GM18519 (cell line): Measurements from ENCODE around the gene GIMAP7.
"Not testable (repeated sequence)": the region's sequence is repeated elsewhere in the genome, so short reads cannot be mapped to it uniquely, and the experiment has no call there.

ENCODE experiments used
- ATAC-seq: cut with Tn5 transposase; IDR thresholded peaks from one replicate; pipeline ENCODE4 v1.9.1; 2021; ENCODE audit warnings: mild to moderate bottlenecking, moderate library complexity; ENCODE audit not compliant: unreplicated experiment, low FRiP score

GIMAP7 gene

DNA sequence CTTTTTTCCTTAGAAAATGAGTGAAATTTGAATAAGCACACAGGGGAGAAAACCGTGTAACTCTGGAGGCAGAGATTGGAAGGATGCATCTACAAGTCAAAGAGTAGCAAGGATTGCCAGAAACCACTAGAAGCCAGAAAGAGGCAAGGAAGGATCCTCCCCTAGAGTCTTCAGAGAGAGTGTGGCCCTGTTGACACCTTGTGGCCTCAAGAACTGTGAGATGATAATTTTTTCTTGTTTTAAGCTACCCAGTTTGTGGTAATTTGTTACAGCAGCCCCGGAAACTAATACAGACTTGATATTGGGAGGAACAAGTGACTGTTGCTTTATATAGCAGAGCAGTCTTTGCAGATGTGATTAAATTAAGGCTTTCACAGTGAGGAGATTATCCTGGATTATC, 3.6 kb upstream of the GIMAP7 start:
- ATAC-seq = no peak

DNA sequence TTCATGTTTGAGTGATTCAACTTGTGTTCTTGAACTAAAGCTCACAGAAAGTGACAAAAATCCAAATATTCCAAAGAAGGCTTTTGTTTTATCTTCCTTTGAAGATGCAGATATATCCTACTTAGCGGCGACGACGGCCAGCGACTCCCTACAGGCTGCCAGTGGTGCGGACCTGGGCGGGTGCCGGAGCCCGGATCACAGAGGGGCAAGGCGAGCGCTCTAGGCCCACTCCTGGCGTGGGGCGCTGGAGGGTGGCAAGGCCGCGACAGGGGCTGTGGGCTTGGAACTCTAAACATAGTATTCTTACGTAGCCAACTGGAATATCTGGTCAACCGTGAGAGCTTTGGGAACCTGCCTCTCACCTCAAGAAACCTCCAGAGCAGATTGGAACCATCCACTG, 914 bp upstream of the GIMAP7 start:
- ATAC-seq = no peak

- ATAC-seq = no peak
Measured at GRCh38 chr7:150515248-150516147, 826 bp downstream of the GIMAP7 start.

- no peak for ATAC-seq
Measured at GRCh38 chr7:150516956-150517745, 2.5 kb downstream of the GIMAP7 start.

GRCh38 chr7:150519310-150519709, 4.6 kb downstream of the GIMAP7 start:
- no peak for ATAC-seq

- no peak for ATAC-seq
Measured at GRCh38 chr7:150520145-150520544, 5.5 kb downstream of the GIMAP7 start.

- not testable (repeated sequence) for ATAC-seq
Measured at GRCh38 chr7:150522931-150523330, 8.3 kb downstream of the GIMAP7 start.

DNA sequence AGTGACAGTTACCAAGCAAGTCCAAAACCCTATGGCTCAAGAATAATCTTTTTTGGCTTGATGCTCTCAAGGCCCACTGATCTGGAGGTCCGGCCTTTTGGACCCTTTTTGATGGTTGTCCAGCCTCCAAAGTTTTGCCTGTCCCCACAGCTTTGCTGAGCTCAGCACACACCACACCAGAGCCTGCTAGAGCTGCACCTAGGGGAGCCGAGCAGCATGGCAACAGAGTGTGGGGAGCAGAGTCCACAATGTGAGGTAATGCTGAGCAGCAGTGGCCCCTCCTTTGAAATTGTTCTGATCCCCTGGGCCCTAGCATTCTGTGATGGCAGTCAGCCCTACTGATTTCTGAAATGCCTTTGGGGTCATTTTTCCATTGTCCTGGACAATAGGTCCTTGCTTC, 9.3 kb downstream of the GIMAP7 start:
- ATAC-seq = no peak

DNA sequence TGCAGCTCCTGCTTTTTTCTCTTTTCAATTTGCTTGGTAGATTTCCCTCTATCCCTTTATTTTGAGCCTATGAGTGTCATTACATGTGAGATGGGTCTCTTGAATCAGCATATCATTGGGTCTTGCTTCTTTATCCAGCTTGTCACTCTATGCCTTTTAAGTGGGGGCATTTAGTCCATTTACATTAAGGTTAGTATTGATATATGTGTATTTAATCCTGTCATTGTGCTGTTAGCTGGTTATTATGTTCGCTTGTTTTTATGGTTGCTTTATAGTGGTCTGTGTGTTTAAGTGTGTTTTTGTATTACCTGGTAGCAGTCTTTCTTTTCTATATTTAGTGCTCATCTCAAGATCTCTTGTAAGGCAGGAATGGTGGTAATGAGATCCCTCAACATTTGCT, 17.0 kb downstream of the GIMAP7 start:
- no peak for ATAC-seq

- ATAC-seq = no peak
Measured at GRCh38 chr7:150538259-150538658, 23.6 kb downstream of the GIMAP7 start.

GRCh38 chr7:150553163-150553562, 38.5 kb downstream of the GIMAP7 start:
- no peak for ATAC-seq

DNA sequence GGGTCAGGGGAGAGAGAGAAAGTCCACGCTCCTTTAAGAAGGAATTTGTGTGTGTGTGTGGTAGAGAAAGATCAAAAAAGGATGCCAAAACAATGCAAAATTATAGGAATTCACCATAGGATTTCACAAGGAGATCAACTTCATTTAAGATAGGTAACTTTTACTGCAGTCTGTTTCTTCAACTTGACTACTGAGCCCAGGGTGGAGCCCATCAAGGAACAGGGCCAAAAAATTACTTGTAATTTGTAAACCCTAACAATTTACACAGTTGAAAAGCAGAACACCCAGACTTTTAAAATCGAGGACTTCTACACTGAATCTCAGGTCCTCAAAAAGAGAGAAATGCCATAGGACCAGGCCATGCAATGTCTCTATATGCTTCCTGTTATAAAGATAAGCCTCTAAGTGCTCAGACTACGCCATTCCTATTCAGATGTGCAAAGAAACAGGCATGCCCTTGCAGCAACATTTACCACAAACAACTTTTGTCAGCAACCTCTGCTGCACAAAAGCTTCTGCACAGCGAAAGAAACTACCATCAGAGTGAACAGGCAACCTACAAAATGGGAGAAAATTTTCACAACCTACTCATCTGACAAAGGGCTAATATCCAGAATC, 42.0 kb downstream of the GIMAP7 start:
- no peak for ATAC-seq

DNA sequence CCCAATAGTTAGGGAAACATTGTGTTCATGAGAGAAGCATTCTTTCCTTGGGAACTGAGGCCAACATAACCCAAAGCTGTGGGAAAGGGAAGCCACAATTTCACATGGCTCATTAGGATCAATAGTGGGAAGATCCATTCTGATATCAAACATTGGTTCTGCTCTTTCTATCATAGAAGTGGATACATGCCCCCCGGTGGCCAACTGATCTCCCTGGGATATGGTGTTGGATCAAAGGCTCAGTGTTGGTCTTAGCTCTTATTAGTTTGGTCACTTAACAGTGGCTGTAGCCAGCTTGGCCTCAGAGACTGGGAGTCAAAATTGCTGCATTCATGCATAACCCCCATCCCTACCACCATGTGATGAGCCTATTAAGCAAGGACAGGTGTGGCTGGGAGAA, 45.8 kb downstream of the GIMAP7 start:
- no peak for ATAC-seq

- ATAC-seq = no peak
Measured at GRCh38 chr7:150562919-150563318, 48.2 kb downstream of the GIMAP7 start.

GRCh38 chr7:150564006-150564405, 49.3 kb downstream of the GIMAP7 start:
- ATAC-seq = no peak

DNA sequence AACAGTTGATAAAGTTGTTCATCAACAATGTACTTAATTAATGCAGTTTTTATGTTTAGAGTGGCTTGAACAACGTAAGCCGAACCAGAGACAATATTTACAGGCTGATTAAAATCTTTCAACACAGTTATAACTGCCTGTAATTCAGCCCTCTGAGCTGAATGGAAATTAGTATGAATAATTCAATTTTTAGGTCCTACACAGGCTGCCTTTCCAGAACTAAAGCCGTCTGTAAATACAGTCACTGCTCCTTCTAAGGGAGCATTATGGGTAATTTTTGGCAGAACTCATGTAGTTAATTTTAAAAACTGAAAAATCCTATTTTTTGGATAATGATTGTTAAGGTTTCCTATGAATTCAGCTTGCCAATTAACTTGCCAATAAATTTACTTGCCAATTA, 49.9 kb downstream of the GIMAP7 start:
- no peak for ATAC-seq

DNA sequence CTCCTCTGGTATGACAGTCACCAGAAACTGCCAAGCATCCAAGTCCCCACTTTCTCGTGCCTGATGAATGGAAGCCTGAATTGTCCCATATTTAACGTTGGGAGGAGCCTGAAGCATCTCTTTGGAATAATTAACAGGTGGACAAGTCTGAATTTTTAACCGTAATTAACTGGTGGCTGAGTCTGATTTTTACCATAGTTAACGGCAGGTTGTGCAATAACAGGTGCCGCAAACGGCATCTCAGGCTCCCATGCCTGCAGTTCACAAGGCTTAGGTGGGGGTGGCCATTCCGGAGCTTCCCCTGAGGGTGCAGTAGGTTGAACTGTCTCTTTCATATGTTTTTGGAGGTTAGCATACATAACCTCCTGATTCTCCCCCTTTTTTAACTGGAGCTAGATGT, 50.6 kb downstream of the GIMAP7 start:
- no peak for ATAC-seq

- no peak for ATAC-seq
Measured at GRCh38 chr7:150566123-150566522, 51.5 kb downstream of the GIMAP7 start.

DNA sequence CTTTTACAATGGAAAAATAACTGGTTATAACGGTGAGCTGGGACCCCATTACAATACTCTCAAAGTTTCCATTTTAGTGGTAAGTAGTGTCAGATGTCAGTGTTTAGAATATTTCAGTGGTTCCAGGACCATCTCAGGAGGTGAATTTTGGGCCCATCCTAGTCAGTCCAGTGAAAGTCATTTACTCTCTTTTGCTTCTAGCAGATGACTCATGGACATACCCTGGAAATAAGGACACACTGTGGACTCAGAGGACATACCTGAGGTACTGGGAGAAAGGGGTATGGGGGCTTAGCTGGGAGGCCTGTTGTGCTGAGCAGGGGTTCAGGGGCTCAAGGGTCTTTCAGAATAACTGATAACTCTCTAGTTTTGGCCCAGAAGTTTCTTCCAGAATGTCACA, 51.9 kb downstream of the GIMAP7 start:
- no peak for ATAC-seq

- ATAC-seq = no peak
Measured at GRCh38 chr7:150567169-150567568, 52.5 kb downstream of the GIMAP7 start, which contains the start of gene GIMAP4. GIMAP4 (plus strand) TSS chr7:150567390; CDS start chr7:150569902, 2,512 bp downstream.

DNA sequence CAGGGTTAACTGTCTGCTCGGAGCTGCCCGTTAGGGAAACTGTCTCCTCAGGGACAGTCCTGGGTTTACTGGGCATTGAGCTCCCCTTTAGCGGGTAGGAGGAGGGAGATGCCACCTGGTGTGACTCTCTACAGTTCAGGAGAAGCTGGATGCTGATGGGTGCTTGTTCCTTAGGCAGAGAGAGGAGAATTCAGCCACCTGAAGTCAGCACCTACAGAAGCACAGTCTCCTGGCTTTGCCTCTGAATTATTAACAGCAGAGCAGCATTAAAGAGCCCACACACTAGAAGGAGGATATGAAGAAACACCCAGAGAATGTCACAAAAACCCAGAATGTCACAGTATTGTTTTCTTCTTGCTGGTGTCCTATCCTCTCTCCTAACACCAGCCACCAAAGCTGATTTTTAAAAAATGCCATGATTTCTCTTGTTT, 53.2 kb downstream of the GIMAP7 start:
- no peak for ATAC-seq
